HG02678 (cell line): ENCODE measurements around the gene KIAA0232.

ENCODE experiments used
- ATAC-seq: cut with Tn5 transposase; IDR thresholded peaks from one replicate; pipeline ENCODE4 v1.9.1; 2021; ENCODE audit warnings: mild to moderate bottlenecking, moderate library complexity; ENCODE audit not compliant: unreplicated experiment

KIAA0232 gene

GRCh38 chr4:6845574-6845973 lies 63.0 kb downstream of the KIAA0232 start:
- no peak for ATAC-seq

GRCh38 chr4:6847178-6847577 lies 64.7 kb downstream of the KIAA0232 start:
- ATAC-seq: no peak

GRCh38 chr4:6848717-6849305 lies 66.3 kb downstream of the KIAA0232 start:
- ATAC-seq: no peak

- ATAC-seq: no peak
These were observed 67.2 kb downstream of the KIAA0232 start for GRCh38 chr4:6849691-6850090.

- ATAC-seq: no peak
These were observed 68.9 kb downstream of the KIAA0232 start for GRCh38 chr4:6851431-6851830.

- ATAC-seq: no peak
These were observed 69.4 kb downstream of the KIAA0232 start for GRCh38 chr4:6851962-6852361.

- no peak for ATAC-seq
These were observed 70.1 kb downstream of the KIAA0232 start for GRCh38 chr4:6852582-6852981.

- ATAC-seq: no peak
These were observed 71.7 kb downstream of the KIAA0232 start for GRCh38 chr4:6854098-6854744.

- ATAC-seq: peak; percentile 96
These were observed 73.3 kb downstream of the KIAA0232 start for GRCh38 chr4:6855692-6856297.

GRCh38 chr4:6856391-6856790 lies 73.9 kb downstream of the KIAA0232 start:
- no peak for ATAC-seq

GRCh38 chr4:6857009-6857882 lies 74.7 kb downstream of the KIAA0232 start:
- no peak for ATAC-seq

GRCh38 chr4:6858997-6859396 lies 76.5 kb downstream of the KIAA0232 start:
- no peak for ATAC-seq

- ATAC-seq: no peak
These were observed 77.0 kb downstream of the KIAA0232 start for GRCh38 chr4:6859543-6859942.

GRCh38 chr4:6868386-6868785 lies 85.9 kb downstream of the KIAA0232 start:
- ATAC-seq: no peak

- no peak for ATAC-seq
These were observed 87.4 kb downstream of the KIAA0232 start for GRCh38 chr4:6869944-6870343.

GRCh38 chr4:6873291-6873690 lies 90.8 kb downstream of the KIAA0232 start:
- ATAC-seq: no peak

GRCh38 chr4:6873792-6874461 lies 91.4 kb downstream of the KIAA0232 start:
- ATAC-seq: peak; percentile 74

- ATAC-seq: no peak
These were observed 92.5 kb downstream of the KIAA0232 start for GRCh38 chr4:6874981-6875380.

GRCh38 chr4:6875431-6875831 lies 92.9 kb downstream of the KIAA0232 start:
- no peak for ATAC-seq

GRCh38 chr4:6876440-6876839 lies 93.9 kb downstream of the KIAA0232 start:
- ATAC-seq: no peak

GRCh38 chr4:6877067-6877466 lies 94.5 kb downstream of the KIAA0232 start:
- ATAC-seq: no peak
